A549 (cell line): ENCODE data around the gene C17orf78. TPM values are rescaled to one million over a fixed set of nuclear protein-coding genes. Genes with fewer than 3 reads are reported as not detected.

ENCODE experiments used
- ATAC-seq, 2 experiments: fragments of 200-7000 bp in 1 of 2; fragments of >200 bp in 1 of 2; cut with Nextera tagmentation in 1 of 2; cut with Tn5 transposase in 1 of 2; 3 replicates each; pipeline versions ENCODE4 v1.8.0 to v1.9.1; 2018 to 2020; ENCODE audit warnings: mild to moderate bottlenecking in 1 of 2, moderate library complexity in 1 of 2
- CTCF ChIA-PET: fragments of 300-600 bp; sonication (Branson Sonifier 250); formaldehyde crosslinking; extraction: SDS; loops from one replicate; lab custom pipeline; 2021; ENCODE audit warnings: antibody characterized with exemption, inconsistent platforms; lab: Yijun Ruan, JAX
- POLR2A ChIA-PET: fragments of 350-600 bp; formaldehyde crosslinking; extraction: SDS; loops from one replicate; lab custom pipeline; 2021; ENCODE audit warnings: antibody characterized with exemption, inconsistent platforms; lab: Yijun Ruan, JAX
- DNase-seq, 2 experiments: peaks; one replicate each; pipeline versions ENCODE4 v3.0.0 to v3.0.0-alpha.2; 2011 to 2016; ENCODE audit warnings: low read depth in 1 of 2, low spot score in 1 of 2
- FAIRE-seq: peaks from 2 replicates; lab custom pipeline; 2011; peaks lifted over from hg19 to GRCh38; lab: Jason Lieb, UNC
- H3K27ac ChIP-seq, 2 experiments: fragments of >200 bp; sonication (Bioruptor Twin); formaldehyde crosslinking; 3 replicates each; pipeline ENCODE4 v1.5.1; 2016 to 2017
- H3K4me1 ChIP-seq: fragments of >200 bp; sonication (Bioruptor Twin); formaldehyde crosslinking; 3 replicates; pipeline ENCODE4 v1.6.1; 2016
- H3K4me2 ChIP-seq: fragments of >200 bp; sonication (Bioruptor Twin); formaldehyde crosslinking; 3 replicates; pipeline ENCODE4 v1.6.1; 2016
- H3K4me3 ChIP-seq: fragments of >200 bp; sonication (Bioruptor Twin); formaldehyde crosslinking; 3 replicates; pipeline ENCODE4 v1.5.1; 2016
- H3K9me3 ChIP-seq: fragments of >200 bp; sonication (Bioruptor Twin); formaldehyde crosslinking; 3 replicates; pipeline ENCODE4 v1.6.1; 2016
- BCL3 ChIP-seq: fragments of >200 bp; sonication (Bioruptor Twin); formaldehyde crosslinking; IDR thresholded peaks from 3 replicates; pipeline ENCODE4 v1.6.1; 2016
- CEBPB ChIP-seq, 2 experiments: fragments of >200 bp in 1 of 2; sonication (Bioruptor Twin) in 1 of 2; formaldehyde crosslinking in 1 of 2; IDR thresholded peaks; 2 replicates each; pipeline ENCODE4 v1.6.1; 2012 to 2016
- CHD4 ChIP-seq: fragments of 200-600 bp; sonication (generic); IDR thresholded peaks from 2 replicates; pipeline ENCODE4 v1.6.1; 2016; ENCODE audit warnings: antibody characterized with exemption, mild to moderate bottlenecking, borderline replicate concordance
- EHF ChIP-seq: fragments of 250-450 bp; sonication (Bioruptor Pico); IDR thresholded peaks from 2 replicates; pipeline ENCODE4 v1.5.0; 2020; ENCODE audit warnings: mild to moderate bottlenecking
- EP300 ChIP-seq, 2 experiments: fragments of >200 bp; sonication (Bioruptor Twin); formaldehyde crosslinking; IDR thresholded peaks; 2 replicates in 1 of 2; 3 replicates in 1 of 2; pipeline ENCODE4 v1.6.1; 2016 to 2017
- JUN ChIP-seq, 2 experiments: fragments of >200 bp; sonication (Bioruptor Twin); formaldehyde crosslinking; IDR thresholded peaks; 2 replicates in 1 of 2; 3 replicates in 1 of 2; pipeline ENCODE4 v1.6.1; 2016 to 2017
- JUNB ChIP-seq: fragments of >200 bp; sonication (Bioruptor Twin); formaldehyde crosslinking; IDR thresholded peaks from 2 replicates; pipeline ENCODE4 v1.6.1; 2016
- KDM1A ChIP-seq: fragments of 200-600 bp; sonication (generic); IDR thresholded peaks from 2 replicates; pipeline ENCODE4 v1.6.1; 2016; ENCODE audit warnings: low read depth, mild to moderate bottlenecking
- MAZ ChIP-seq: fragments of 150-350 bp; IDR thresholded peaks from 2 replicates; pipeline ENCODE4 v1.6.1; 2014; ENCODE audit warnings: antibody characterized with exemption, low read depth, low read length, borderline replicate concordance
- MYC ChIP-seq: IDR thresholded peaks from 2 replicates; pipeline ENCODE4 v1.6.1; 2012; ENCODE audit warnings: mild to moderate bottlenecking, inconsistent platforms, low read length, improper control_type of control experiment, borderline replicate concordance
- NFE2L2 ChIP-seq: fragments of 150-350 bp; conservative IDR thresholded peaks from 2 replicates; pipeline ENCODE4 v1.6.1; 2014; ENCODE audit warnings: low read length
- NR3C1 ChIP-seq: fragments of >200 bp; sonication (Bioruptor Twin); formaldehyde crosslinking; IDR thresholded peaks from 3 replicates; pipeline ENCODE4 v1.6.1; 2017
- PBX3 ChIP-seq: IDR thresholded peaks from 2 replicates; pipeline ENCODE4 v1.6.1; 2012
- RARB ChIP-seq: fragments of 250-450 bp; sonication (Bioruptor Pico); IDR thresholded peaks from 2 replicates; pipeline ENCODE4 v1.8.0; 2021; ENCODE audit warnings: mild to moderate bottlenecking, moderate library complexity
- RCOR1 ChIP-seq: fragments of 150-350 bp; IDR thresholded peaks from 2 replicates; pipeline ENCODE4 v1.6.1; 2014; ENCODE audit warnings: antibody characterized with exemption, low read length, low read depth
- RFX5 ChIP-seq: fragments of 450-650 bp; IDR thresholded peaks from 2 replicates; pipeline ENCODE4 v1.7.1; 2014; ENCODE audit warnings: antibody characterized with exemption, mild to moderate bottlenecking, moderate library complexity
- SMC3 ChIP-seq: fragments of >200 bp; sonication (Bioruptor Twin); formaldehyde crosslinking; IDR thresholded peaks from 3 replicates; pipeline ENCODE4 v1.6.1; 2018; ENCODE audit warnings: inconsistent platforms
- SREBF2 ChIP-seq: fragments of 450-650 bp; IDR thresholded peaks from 2 replicates; pipeline ENCODE4 v1.6.1; 2014; ENCODE audit warnings: mild to moderate bottlenecking, moderate library complexity
- ZC3H11A ChIP-seq: fragments of 450-650 bp; IDR thresholded peaks from 2 replicates; pipeline ENCODE4 v1.6.1; 2014; ENCODE audit warnings: antibody characterized with exemption, mild to moderate bottlenecking
- ZFP36 ChIP-seq: fragments of 450-650 bp; IDR thresholded peaks from 2 replicates; pipeline ENCODE4 v1.6.1; 2014; ENCODE audit warnings: borderline replicate concordance; ENCODE audit not compliant: partially characterized antibody
- WGBS: methylation state at CpG from one replicate; pipeline ENCODE4 v1.1.6; 2017; ENCODE audit errors: missing lambda C conversion rate; 5-methylcytosine and 5-hydroxymethylcytosine counted together
- polyA plus RNA-seq, 4 experiments: library from polyadenylated mRNA; depleted of rRNA in 3 of 4; stranded (reverse); fragments of >200 nt; fragmentation: RNase III in 1 of 4; extraction: RNeasy Plus Mini Kit Qiagen cat#74134 plus additional on column Dnase treatment in 1 of 4; gene quantifications; 2 replicates in 3 of 4; 3 replicates in 1 of 4; pipeline ENCODE4 v1.2.3, GENCODE V29; 2011 to 2017
- TF ChIP-seq, protein P1 (sequence below): fragments of >200 bp; sonication (Bioruptor Twin); formaldehyde crosslinking; IDR thresholded peaks from 2 replicates; pipeline ENCODE4 v1.6.1; 2016

Gene C17orf78
- polyA plus RNA-seq, 2 of the 4 experiments (the other 2 are of a cell fraction) = not detected

DNA sequence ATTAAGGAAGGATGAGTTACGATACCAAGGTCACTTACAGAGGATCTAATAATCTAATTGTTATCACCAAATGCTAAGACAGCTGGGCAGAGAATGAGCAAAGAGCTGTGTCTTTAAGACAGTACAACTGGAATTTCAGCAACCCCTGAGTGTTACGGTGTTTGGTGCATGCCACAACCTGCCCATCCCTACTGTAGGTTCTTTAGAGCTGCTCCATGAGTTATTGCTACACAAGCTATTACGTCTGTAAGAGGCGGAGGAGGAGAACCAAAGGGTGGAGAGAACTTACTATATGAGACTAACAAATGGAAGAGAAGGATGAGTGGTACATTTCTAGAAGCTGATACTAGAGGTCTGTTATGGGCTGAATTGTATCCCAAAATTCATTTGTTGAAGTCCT, 14.2 kb upstream of the C17orf78 start:
- POLR2A ChIA-PET = interaction anchor here (1.1 to 1.3 kb wide), 3 partner anchors 46 to 760 kb away, joined by 3 to 7 read pairs (median 5); partner anchors contain the start of genes ACACA and TADA2A
- H3K27ac ChIP-seq = peak overlapping the region; percentile 92 to 94; a peak in 5 of 6 replicates

DNA sequence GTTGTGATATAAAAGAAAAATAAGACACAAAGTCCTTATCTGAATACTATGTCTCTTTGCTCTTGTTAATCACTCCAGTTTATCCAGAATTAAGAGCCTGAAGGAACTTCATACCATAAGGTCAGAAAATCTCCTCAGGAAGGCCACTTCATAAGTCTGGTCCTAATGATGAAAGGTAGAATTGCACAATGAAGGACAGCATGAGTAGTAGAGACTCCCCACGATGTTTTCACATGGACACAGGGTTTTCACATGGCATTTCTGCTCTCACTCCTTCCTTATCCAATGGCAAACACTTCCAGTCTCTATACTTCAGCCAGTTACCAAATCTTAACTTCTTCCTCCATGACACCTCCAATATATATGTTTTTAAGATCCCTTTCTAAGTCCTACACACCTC, 10.2 kb upstream of the C17orf78 start:
- peak in 1 of 2 experiments; percentile 53; a peak in 1 of 6 replicates for ATAC-seq
- no peak overlapping the region for H3K27ac ChIP-seq
- TF ChIP-seq CEBPB (IDR thresholded peaks at IDR 0.05) (peak in 1 of 2 experiments; percentile 27; a peak in 1 of 4 replicates), ZFP36 (no peak), SREBF2 (no peak)
- TF ChIP-seq, all 56 proteins: peak for 1
- Histone ChIP-seq H3K4me2 (no peak overlapping the region), H3K9me3 (no peaks in the 10 kb centered on the region), H3K4me1 (peaks cover 22% of the 10 kb centered on the region), H3K4me3 (no peak overlapping the region)
- WGBS = 7% methylated on average over 1 of the region's 1 CpG
- ChIA-PET CTCF (interaction anchor here (0.6 to 2.3 kb wide), 5 partner anchors 8 to 422 kb away, joined by 3 to 24 read pairs (median 4); partner anchors contain the start of gene C17orf78), POLR2A (interaction anchor here (0.9 kb wide), 1 partner anchor 41 kb away, joined by 3 read pairs; the partner anchor contains the start of genes ACACA and TADA2A)
- DNase-seq = peak in 1 of 2 experiments; percentile 23
- FAIRE-seq = no peak

More for the DNA sequence above, 14.2 kb upstream of the C17orf78 start:
- WGBS = 75% methylated on average over 4 of the region's 4 CpGs
- TF ChIP-seq JUN (IDR thresholded peaks at IDR 0.05) (no peak), EP300 (IDR thresholded peaks at IDR 0.05) (no peak), SREBF2 (no peak), ZC3H11A (no peak), CHD4 (no peak), RCOR1 (no peak), MYC (no peak), SMC3 (no peak), RFX5 (no peak), KDM1A (no peak), EHF (CRISPR knock-in tag) (no peak), JUNB (no peak)
- TF ChIP-seq, protein P1, sequence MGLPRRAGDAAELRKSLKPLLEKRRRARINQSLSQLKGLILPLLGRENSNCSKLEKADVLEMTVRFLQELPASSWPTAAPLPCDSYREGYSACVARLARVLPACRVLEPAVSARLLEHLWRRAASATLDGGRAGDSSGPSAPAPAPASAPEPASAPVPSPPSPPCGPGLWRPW = no peak
- Histone ChIP-seq H3K4me3 (no peak overlapping the region), H3K9me3 (no peaks in the 10 kb centered on the region), H3K4me2 (peak overlapping the region; percentile 77; the same call in 2 of the 3 replicates), H3K4me1 (peaks cover 40% of the 10 kb centered on the region)
- ATAC-seq (no peak), DNase-seq (peak in 1 of 2 experiments; percentile 59), FAIRE-seq (no peak)
- CTCF ChIA-PET = interaction anchor here (0.7 to 5.6 kb wide), 3 partner anchors 11 to 37 kb away, joined by 3 to 83 read pairs (median 4); no protein-coding TSS in a partner anchor

GRCh38 chr17:37368577-37368976, 7.2 kb upstream of the C17orf78 start:
- FAIRE-seq (no peak), ATAC-seq (no peak), DNase-seq (no peak)
- CTCF ChIA-PET = interaction anchor here (0.7 to 1.8 kb wide), 4 partner anchors 10 to 69 kb away, joined by 3 to 6 read pairs (median 4); no protein-coding TSS in a partner anchor
- Histone ChIP-seq H3K4me1 (peaks cover 10% of the 10 kb centered on the region; the same call in 2 of the 3 replicates), H3K4me3 (no peak overlapping the region), H3K9me3 (no peaks in the 10 kb centered on the region), H3K27ac (peak overlapping the region in 1 of 2 experiments; percentile 25; a peak in 2 of 6 replicates), H3K4me2 (no peak overlapping the region)
- TF ChIP-seq RARB (no peak), RFX5 (no peak), MYC (no peak), MAZ (no peak), BCL3 (no peak), PBX3 (no peak), NFE2L2 (no peak), NR3C1 (no peak)
- WGBS = 82% methylated on average over 3 of the region's 3 CpGs
- POLR2A ChIA-PET = interaction anchor here (2.4 kb wide), 1 partner anchor 10 kb away, joined by 14 read pairs; no protein-coding TSS in a partner anchor
